Activated gamma-delta T cell treated with anti-CD3 and anti-CD28 coated beads, Interleukin-2, amount 50 U/mL, for 16 hours (primary cell): Measurements from ENCODE around the gene KDELR1.

Experiments
- DNase-seq: peaks from one replicate; pipeline ENCODE4 v3.0.0-alpha.2; 2020; ENCODE audit warnings: low read depth

Gene KDELR1

GRCh38 chr19:48371367-48371766 lies 20.0 kb downstream of the KDELR1 start:
- DNase-seq, result no peak

- DNase-seq, result no peak
Observed at GRCh38 chr19:48370955-48371354, 20.4 kb downstream of the KDELR1 start.

GRCh38 chr19:48368936-48369335 lies 22.4 kb downstream of the KDELR1 start:
- DNase-seq, result no peak

- no peak for DNase-seq
Observed at GRCh38 chr19:48367855-48368254, 23.5 kb downstream of the KDELR1 start.

GRCh38 chr19:48365602-48366001 lies 25.7 kb downstream of the KDELR1 start:
- no peak for DNase-seq

GRCh38 chr19:48364598-48365348 lies 26.6 kb downstream of the KDELR1 start:
- DNase-seq, result no peak

- DNase-seq, result peak; percentile 93
Observed at GRCh38 chr19:48363810-48364597, 27.3 kb downstream of the KDELR1 start, which contains the start of the genes SYNGR4 and TMEM143. TSS of gene SYNGR4 (plus strand) at chr19:48364367. CDS start at chr19:48365843, 1,476 bp downstream. TSS of gene TMEM143 (minus strand) at chr19:48363940. CDS start at chr19:48363920, 20 bp downstream.

- no peak for DNase-seq
Observed at GRCh38 chr19:48363500-48363809, 27.9 kb downstream of the KDELR1 start.

- peak; percentile 77 for DNase-seq
Observed at GRCh38 chr19:48362716-48363499, 28.4 kb downstream of the KDELR1 start.

GRCh38 chr19:48361912-48362311 lies 29.4 kb downstream of the KDELR1 start:
- DNase-seq, result no peak

GRCh38 chr19:48359123-48359522 lies 32.2 kb downstream of the KDELR1 start:
- no peak for DNase-seq

- DNase-seq, result no peak
Observed at GRCh38 chr19:48355365-48355954, 35.9 kb downstream of the KDELR1 start.

- no peak for DNase-seq
Observed at GRCh38 chr19:48354332-48354992, 36.9 kb downstream of the KDELR1 start.

GRCh38 chr19:48353677-48354076 lies 37.7 kb downstream of the KDELR1 start:
- DNase-seq, result no peak

- peak; percentile 75 for DNase-seq
Observed at GRCh38 chr19:48351341-48351752, 40.0 kb downstream of the KDELR1 start.

GRCh38 chr19:48350856-48351255 lies 40.5 kb downstream of the KDELR1 start:
- DNase-seq, result no peak

- no peak for DNase-seq
Observed at GRCh38 chr19:48348737-48349136, 42.6 kb downstream of the KDELR1 start.

GRCh38 chr19:48348045-48348444 lies 43.3 kb downstream of the KDELR1 start:
- DNase-seq, result no peak

- no peak for DNase-seq
Observed at GRCh38 chr19:48346191-48346590, 45.2 kb downstream of the KDELR1 start.

- DNase-seq, result no peak
Observed at GRCh38 chr19:48344892-48345291, 46.5 kb downstream of the KDELR1 start.

GRCh38 chr19:48342841-48343540 lies 48.4 kb downstream of the KDELR1 start:
- DNase-seq, result no peak
